HCT116 (cell line): ENCODE data around the gene ZIC5.

Experiments
- CEBPB ChIP-seq: IDR thresholded peaks from 2 replicates; pipeline ENCODE4 v1.6.1; 2012; ENCODE audit warnings: low read depth
- CTCF ChIP-seq, 3 experiments: fragments of 200-600 bp in 1 of 3; sonication (generic) in 1 of 3; IDR thresholded peaks in 2 of 3; conservative IDR thresholded peaks in 1 of 3; 2 replicates each; pipeline ENCODE4 v1.5.1; 2012 to 2017; ENCODE audit warnings: low read depth in 2 of 3, low read length in 2 of 3, antibody characterized with exemption in 1 of 3, borderline replicate concordance in 1 of 3, control low read depth in 1 of 3, mild to moderate bottlenecking in 1 of 3, mixed read lengths in 1 of 3, mixed run types in 1 of 3, moderate library complexity in 1 of 3; ENCODE audit not compliant: insufficient read depth in 1 of 3
- EZH2 ChIP-seq: fragments of 200-600 bp; sonication (generic); IDR thresholded peaks from 2 replicates; pipeline ENCODE4 v1.6.1; 2017; ENCODE audit warnings: antibody characterized with exemption, mixed run types
- EZH2phosphoT487 ChIP-seq: fragments of 200-600 bp; IDR thresholded peaks from 2 replicates; pipeline ENCODE4 v1.6.1; 2018; ENCODE audit warnings: antibody characterized with exemption, borderline replicate concordance
- JUND ChIP-seq: IDR thresholded peaks from 2 replicates; pipeline ENCODE4 v1.6.1; 2012
- POLR2A ChIP-seq: IDR thresholded peaks from 2 replicates; pipeline ENCODE4 v1.7.0; 2011; ENCODE audit warnings: borderline replicate concordance; ENCODE audit not compliant: insufficient read depth, insufficient read length; ENCODE audit errors: extremely low read depth
- POLR2AphosphoS5 ChIP-seq: IDR thresholded peaks from 2 replicates; pipeline ENCODE4 v1.6.1; 2011; ENCODE audit warnings: mild to moderate bottlenecking, low read depth, low read length, moderate library complexity
- RAD21 ChIP-seq: IDR thresholded peaks from 2 replicates; pipeline ENCODE4 v1.6.1; 2012; ENCODE audit warnings: low read depth, mild to moderate bottlenecking
- REST ChIP-seq: IDR thresholded peaks from 2 replicates; pipeline ENCODE4 v1.6.1; 2012; ENCODE audit warnings: low read depth
- YY1 ChIP-seq: IDR thresholded peaks from 2 replicates; pipeline ENCODE4 v1.6.1; 2011; ENCODE audit warnings: low read length, low read depth, moderate library complexity, mild to moderate bottlenecking; ENCODE audit not compliant: insufficient replicate concordance; ENCODE audit errors: extremely low read depth
- ZFX ChIP-seq: fragments of 450-650 bp; IDR thresholded peaks from 2 replicates; pipeline ENCODE4 v1.6.1; 2017
- ZNF274 ChIP-seq: fragments of 200-500 bp; sonication (Bioruptor generic); IDR thresholded peaks from 2 replicates; pipeline ENCODE4 v1.6.1; 2014; ENCODE audit warnings: mild to moderate bottlenecking, low read depth, low read length, inconsistent platforms
- TF ChIP-seq, protein P1 (sequence below): IDR thresholded peaks from 2 replicates; pipeline ENCODE4 v1.6.1; 2011; ENCODE audit warnings: mild to moderate bottlenecking, low read length, moderate library complexity; ENCODE audit not compliant: insufficient replicate concordance; ENCODE audit errors: extremely low read depth
- TF ChIP-seq, protein P2 (sequence below): IDR thresholded peaks from 2 replicates; pipeline ENCODE4 v1.6.1; 2012

GRCh38 chr13:99981735-99982035 lies 10.1 kb upstream of the ZIC5 start, which contains the start of gene ZIC2:
- TF ChIP-seq POLR2A (no peak), EZH2 (no peak), CTCF (IDR thresholded peaks at IDR 0.05 in 2 of 3, conservative IDR thresholded peaks at IDR 0.05 in 1 of 3; ENCODE audit: borderline replicate concordance in 1 of 3, insufficient read depth in 1 of 3, low read depth in 2 of 3, low read length in 2 of 3) (no peak), JUND (no peak), REST (no peak), POLR2AphosphoS5 (no peak; the same call in 1 of the 2 replicates), EZH2phosphoT487 (no peak), RAD21 (no peak), ZNF274 (no peak), CEBPB (no peak), YY1 (no peak), ZFX (no peak)
- TF ChIP-seq, protein P1, sequence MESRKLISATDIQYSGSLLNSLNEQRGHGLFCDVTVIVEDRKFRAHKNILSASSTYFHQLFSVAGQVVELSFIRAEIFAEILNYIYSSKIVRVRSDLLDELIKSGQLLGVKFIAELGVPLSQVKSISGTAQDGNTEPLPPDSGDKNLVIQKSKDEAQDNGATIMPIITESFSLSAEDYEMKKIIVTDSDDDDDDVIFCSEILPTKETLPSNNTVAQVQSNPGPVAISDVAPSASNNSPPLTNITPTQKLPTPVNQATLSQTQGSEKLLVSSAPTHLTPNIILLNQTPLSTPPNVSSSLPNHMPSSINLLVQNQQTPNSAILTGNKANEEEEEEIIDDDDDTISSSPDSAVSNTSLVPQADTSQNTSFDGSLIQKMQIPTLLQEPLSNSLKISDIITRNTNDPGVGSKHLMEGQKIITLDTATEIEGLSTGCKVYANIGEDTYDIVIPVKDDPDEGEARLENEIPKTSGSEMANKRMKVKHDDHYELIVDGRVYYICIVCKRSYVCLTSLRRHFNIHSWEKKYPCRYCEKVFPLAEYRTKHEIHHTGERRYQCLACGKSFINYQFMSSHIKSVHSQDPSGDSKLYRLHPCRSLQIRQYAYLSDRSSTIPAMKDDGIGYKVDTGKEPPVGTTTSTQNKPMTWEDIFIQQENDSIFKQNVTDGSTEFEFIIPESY: no peak
- TF ChIP-seq, protein P2, sequence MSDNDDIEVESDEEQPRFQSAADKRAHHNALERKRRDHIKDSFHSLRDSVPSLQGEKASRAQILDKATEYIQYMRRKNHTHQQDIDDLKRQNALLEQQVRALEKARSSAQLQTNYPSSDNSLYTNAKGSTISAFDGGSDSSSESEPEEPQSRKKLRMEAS: no peak
